ENCODE results near the gene NUPR2. TPM values are rescaled to one million over a fixed set of nuclear protein-coding genes. Genes with fewer than 3 reads are reported as not detected.
"Not testable (repeated sequence)": the region's sequence is repeated elsewhere in the genome, so short reads cannot be mapped to it uniquely, and the experiment has no call there.

NUPR2 gene
- total and polyA plus RNA-seq, 4 donors, result not detected

- 96% methylated on average over 28 of the region's 28 CpGs for WGBS
- H3K27me3 ChIP-seq (ENCODE audit: control insufficient read depth in 4 of 4, insufficient read depth in 4 of 4, low read length in 3 of 4); H3K9ac ChIP-seq (ENCODE audit: low read depth in 1 of 2, low read length in 2 of 2); H3K9me3 ChIP-seq (ENCODE audit: control insufficient read depth in 4 of 4, low read length in 3 of 4); H3K27ac ChIP-seq (ENCODE audit: low read depth in 1 of 2, low read length in 2 of 2); H3K36me3 ChIP-seq (ENCODE audit: control insufficient read depth in 4 of 4, insufficient read depth in 3 of 4, low read depth in 1 of 4, low read length in 3 of 4); DNase-seq (ENCODE audit: low spot score); H3K4me3 ChIP-seq (ENCODE audit: low read depth in 1 of 3, low read length in 3 of 3): not testable (repeated sequence)
- H3K4me1 ChIP-seq (ENCODE audit: control insufficient read depth in 4 of 4, insufficient read depth in 4 of 4, low read length in 3 of 4), result peaks cover 0 to 29% (median 20%) of the 10 kb centered on the region in 4 donors
Measured at GRCh38 chr7:56080726-56081435, 35.3 kb downstream of the NUPR2 start.

- Histone ChIP-seq H3K27ac (ENCODE audit: low read depth in 1 of 2, low read length in 2 of 2) (peak overlapping the region; percentile 54 to 58), H3K4me1 (ENCODE audit: control insufficient read depth in 4 of 4, insufficient read depth in 4 of 4, low read length in 3 of 4) (peaks cover under 1 to 29% (median 22%) of the 10 kb centered on the region in 4 donors), H3K4me3 (ENCODE audit: low read depth in 1 of 3, low read length in 3 of 3) (no peak overlapping the region), H3K9me3 (ENCODE audit: control insufficient read depth in 4 of 4, low read length in 3 of 4) (no peaks in the 10 kb centered on the region), H3K27me3 (ENCODE audit: control insufficient read depth in 4 of 4, insufficient read depth in 4 of 4, low read length in 3 of 4) (no peaks in the 10 kb centered on the region), H3K36me3 (ENCODE audit: control insufficient read depth in 4 of 4, insufficient read depth in 3 of 4, low read depth in 1 of 4, low read length in 3 of 4) (peaks cover 0 to 6% (median 0%) of the 10 kb centered on the region in 4 donors), H3K9ac (ENCODE audit: low read depth in 1 of 2, low read length in 2 of 2) (peak overlapping the region in 1 of 2 donors; percentile 22)
- WGBS, result 24% methylated on average over 12 of the region's 12 CpGs
- no peak for TF ChIP-seq ATF3 (IDR thresholded peaks at IDR 0.05)
- no peak for TF ChIP-seq ZBTB33 (IDR thresholded peaks at IDR 0.05)
- TF ChIP-seq RXRA (IDR thresholded peaks at IDR 0.05), result peak; percentile 62 to 86
- peak in 1 of 2 donors; percentile 18 for TF ChIP-seq JUND (IDR thresholded peaks at IDR 0.05)
- no peak for TF ChIP-seq EGR1 (IDR thresholded peaks at IDR 0.05; ENCODE audit: low read depth in 2 of 2)
- TF ChIP-seq RAD21 (IDR thresholded peaks at IDR 0.05), result peak; percentile 54 to 75
- peak; percentile 83 for TF ChIP-seq FOXA2 (IDR thresholded peaks at IDR 0.05)
- peak in 1 of 2 donors; percentile 13 for TF ChIP-seq GABPA (IDR thresholded peaks at IDR 0.05 in 1 of 2, conservative IDR thresholded peaks at IDR 0.05 in 1 of 2)
- peak; percentile 62 for TF ChIP-seq FOXA1 (IDR thresholded peaks at IDR 0.05)
- TF ChIP-seq HNF4G (IDR thresholded peaks at IDR 0.05), result no peak
- peak; percentile 48 to 53 for TF ChIP-seq HNF4A (conservative IDR thresholded peaks at IDR 0.05)
- no peak for TF ChIP-seq TAF1 (conservative IDR thresholded peaks at IDR 0.05)
- TF ChIP-seq REST (IDR thresholded peaks at IDR 0.05), result peak; percentile 41
- TF ChIP-seq YY1 (IDR thresholded peaks at IDR 0.05), result peak; percentile 67
- TF ChIP-seq SP1 (IDR thresholded peaks at IDR 0.05), result peak; percentile 68
- no peak for TF ChIP-seq MAX (IDR thresholded peaks at IDR 0.05)
- peak; percentile 39 for TF ChIP-seq NR2F2 (IDR thresholded peaks at IDR 0.05)
- peak; percentile 67 for TF ChIP-seq CTCF (IDR thresholded peaks at IDR 0.05; ENCODE audit: low read depth, low read length, missing input control)
- no peak for DNase-seq (ENCODE audit: low spot score)
Measured at GRCh38 chr7:56079450-56080185, 36.6 kb downstream of the NUPR2 start.

Data from liver (tissue), 9 donors.